ENCODE results near the gene CCNB2.
"Not testable (repeated sequence)": the region's sequence is repeated elsewhere in the genome, so short reads cannot be mapped to it uniquely, and the experiment has no call there.

CCNB2 gene

GRCh38 chr15:59104912-59105732 is at the start of gene CCNB2:
Gene CCNB2 (plus strand): TSS chr15:59105146. CDS start chr15:59105269, 123 bp downstream.
- DNase-seq (ENCODE audit: low read depth, low spot score) = peak; percentile 68

DNA sequence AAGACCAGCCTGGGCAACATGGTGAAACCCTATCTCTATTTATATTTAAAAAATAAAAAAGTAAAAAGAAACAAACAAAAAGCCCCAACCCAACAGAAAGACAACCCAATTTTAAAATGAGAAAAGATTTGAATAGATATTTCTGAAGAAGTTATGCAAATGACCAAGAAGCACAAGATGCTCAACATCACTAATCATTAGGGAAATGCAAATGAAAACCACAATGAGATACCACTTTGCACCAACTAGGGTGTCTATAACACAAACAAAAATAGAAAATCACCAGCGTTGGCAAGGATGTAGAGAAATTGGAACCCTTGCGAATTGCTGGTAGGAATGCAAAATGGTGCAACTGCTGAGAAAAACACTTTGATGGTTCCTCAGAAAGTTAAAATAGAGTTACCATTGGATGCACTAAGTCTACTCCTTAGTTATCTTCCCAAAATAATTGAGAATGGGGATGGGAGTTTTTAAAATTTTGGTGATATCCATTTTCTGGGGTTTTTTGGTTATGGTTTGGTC is 45.8 kb upstream of the CCNB2 start:
- DNase-seq (ENCODE audit: low read depth, low spot score) = no peak

DNA sequence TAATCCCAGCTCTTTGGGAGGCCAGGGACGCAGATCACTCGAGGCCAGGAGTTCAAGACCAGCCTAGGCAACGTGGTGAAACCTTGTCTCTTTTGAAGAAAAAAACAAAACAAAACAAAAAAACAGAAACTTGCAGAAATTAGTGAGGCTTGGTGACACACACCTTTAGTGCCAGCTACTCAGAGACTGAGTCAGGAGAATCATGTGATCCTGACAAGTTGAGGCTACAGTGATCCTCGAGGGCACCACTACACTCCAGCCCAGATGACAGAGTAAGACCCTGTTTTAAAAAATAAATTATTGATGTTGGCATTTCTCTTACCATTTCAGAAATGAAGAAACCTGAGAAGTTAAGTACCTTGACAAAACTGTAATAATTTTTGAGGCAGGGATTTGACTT is 44.6 kb upstream of the CCNB2 start:
- DNase-seq (ENCODE audit: low read depth, low spot score) = no peak

GRCh38 chr15:59063042-59063441 is 41.9 kb upstream of the CCNB2 start:
- no peak for DNase-seq (ENCODE audit: low read depth, low spot score)

DNA sequence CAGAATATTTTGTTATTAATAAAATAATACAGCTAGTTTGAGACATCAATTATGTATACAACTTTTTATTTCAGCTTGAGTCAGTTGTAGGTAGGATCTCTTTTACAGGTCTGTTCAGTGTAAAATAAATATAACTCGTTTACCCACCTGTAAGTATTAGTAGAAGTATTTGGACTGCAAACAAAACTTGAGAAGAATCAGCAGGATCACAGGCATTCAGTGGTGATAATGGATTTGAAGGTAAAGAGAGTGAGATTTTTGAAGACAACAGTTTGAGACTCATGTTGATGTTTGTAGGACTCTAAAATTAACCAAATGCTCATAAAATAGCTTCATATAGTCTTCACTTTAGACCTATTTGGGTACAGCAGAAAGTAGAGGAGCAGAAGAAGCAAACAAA is 35.5 kb upstream of the CCNB2 start:
- DNase-seq (ENCODE audit: low read depth, low spot score) = no peak

DNA sequence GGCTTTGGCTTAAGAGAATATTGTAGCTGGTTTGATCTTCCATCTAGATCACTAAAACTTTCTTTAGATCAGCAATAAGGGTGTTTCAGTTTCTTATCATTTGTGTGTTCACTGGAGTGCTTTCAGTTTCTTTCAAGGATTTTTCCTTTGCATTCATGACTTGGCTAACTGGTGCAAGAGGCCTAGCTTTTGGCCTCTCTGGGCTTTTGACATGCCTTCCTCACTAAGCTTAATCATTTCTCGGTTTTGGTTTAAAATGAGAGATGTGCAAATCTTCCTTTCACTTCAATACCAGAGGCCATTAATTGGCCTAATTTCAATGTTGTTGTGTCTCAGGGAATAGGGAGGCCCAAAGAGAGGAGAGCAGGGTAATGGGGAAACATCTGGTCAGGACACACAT is 30.3 kb upstream of the CCNB2 start:
- no peak for DNase-seq (ENCODE audit: low read depth, low spot score)

- DNase-seq (ENCODE audit: low read depth, low spot score) = no peak
These were observed 17.2 kb upstream of the CCNB2 start for GRCh38 chr15:59087731-59088130.

GRCh38 chr15:59094077-59094476 is 10.9 kb upstream of the CCNB2 start:
- DNase-seq (ENCODE audit: low read depth, low spot score) = no peak

GRCh38 chr15:59096429-59096828 is 8.5 kb upstream of the CCNB2 start:
- DNase-seq (ENCODE audit: low read depth, low spot score) = no peak

DNA sequence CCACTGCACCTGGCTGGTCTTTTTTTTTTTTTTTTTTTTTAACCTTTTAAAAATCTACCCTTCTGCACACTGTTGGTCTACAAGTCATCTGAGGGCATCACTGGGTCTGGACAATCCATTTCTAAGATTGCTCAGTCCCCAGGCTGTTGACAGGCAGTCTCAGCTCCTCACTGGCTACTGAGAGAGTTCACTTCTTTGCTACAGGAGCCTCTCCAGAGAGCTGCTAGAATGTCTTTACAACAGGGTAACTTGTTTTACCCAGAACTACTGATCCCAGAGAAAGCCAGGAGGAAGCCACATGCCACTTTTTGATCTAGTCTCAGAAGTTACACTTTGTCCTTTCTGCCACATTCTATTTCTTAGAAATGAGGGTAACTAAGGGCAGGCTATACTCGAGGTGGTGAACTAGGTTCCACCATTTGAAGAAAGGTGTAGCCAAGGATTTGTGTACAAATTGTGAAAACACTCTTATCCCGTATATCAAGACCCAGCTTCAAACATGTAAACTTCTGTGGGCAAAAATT is 5.7 kb upstream of the CCNB2 start:
- DNase-seq (ENCODE audit: low read depth, low spot score) = no peak

GRCh38 chr15:59104602-59104911 is 389 bp upstream of the CCNB2 start:
- DNase-seq (ENCODE audit: low read depth, low spot score) = no peak

DNA sequence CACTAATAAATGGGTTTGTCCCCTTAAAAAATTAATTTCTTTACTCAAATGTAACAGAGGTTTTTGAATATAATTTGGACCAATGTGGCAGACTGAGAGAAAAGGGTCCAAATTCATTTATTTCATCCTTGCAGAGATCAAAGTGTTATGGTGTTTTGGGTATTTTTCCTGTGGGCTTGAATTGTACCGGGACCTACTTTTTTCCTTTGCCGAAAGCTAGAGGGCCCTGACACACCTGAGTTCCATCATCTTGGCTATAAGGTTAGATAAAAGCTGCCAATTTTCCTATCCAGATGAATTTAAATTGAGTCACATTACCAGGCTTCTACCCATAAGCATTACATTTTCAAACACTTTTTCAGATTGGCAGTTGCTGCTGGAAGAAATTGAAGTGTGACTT is 908 bp downstream of the CCNB2 start:
- DNase-seq (ENCODE audit: low read depth, low spot score) = no peak

DNA sequence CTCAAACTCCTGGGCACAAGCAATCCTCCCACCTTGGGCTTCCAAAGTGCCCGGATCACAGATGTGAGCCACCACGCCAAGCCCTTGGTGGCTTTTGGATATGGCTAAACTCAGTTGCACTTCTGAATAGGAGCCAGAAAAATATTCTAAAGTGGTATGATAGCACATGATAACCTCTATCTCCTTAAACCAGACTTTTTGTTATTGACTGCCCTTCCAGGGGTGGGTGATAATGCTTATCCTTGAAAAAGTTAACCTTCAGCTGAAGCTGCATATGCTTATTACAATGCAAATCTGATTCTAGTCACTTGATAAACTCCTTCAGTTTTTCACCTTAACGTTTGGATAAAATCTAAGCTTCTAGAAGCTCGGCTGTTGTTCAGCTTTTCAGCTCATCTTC is 6.3 kb downstream of the CCNB2 start:
- DNase-seq (ENCODE audit: low read depth, low spot score) = no peak

DNA sequence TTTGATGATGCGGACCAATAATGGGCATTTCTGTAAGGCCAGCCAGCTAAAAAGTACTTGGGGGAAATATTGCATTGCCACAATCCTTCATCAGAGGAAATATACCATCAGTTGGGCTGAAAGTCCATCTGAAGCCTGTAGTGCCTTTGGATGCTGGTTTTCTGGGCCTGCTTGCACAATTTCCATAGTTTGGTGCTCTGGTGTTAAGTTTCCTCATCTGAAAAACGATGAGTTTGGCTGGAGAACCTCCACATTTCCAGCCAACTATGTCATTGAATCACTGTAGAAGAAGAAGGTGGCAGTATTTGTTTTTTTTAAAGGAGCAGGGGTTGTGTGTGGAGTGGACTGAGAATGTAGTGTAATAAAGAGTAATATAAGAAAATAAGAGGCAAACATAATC is 10.1 kb downstream of the CCNB2 start:
- DNase-seq (ENCODE audit: low read depth, low spot score) = no peak

- DNase-seq (ENCODE audit: low read depth, low spot score) = no peak
These were observed 11.2 kb downstream of the CCNB2 start for GRCh38 chr15:59116141-59116540.

- DNase-seq (ENCODE audit: low read depth, low spot score) = no peak
These were observed 11.8 kb downstream of the CCNB2 start for GRCh38 chr15:59116771-59117170.

DNA sequence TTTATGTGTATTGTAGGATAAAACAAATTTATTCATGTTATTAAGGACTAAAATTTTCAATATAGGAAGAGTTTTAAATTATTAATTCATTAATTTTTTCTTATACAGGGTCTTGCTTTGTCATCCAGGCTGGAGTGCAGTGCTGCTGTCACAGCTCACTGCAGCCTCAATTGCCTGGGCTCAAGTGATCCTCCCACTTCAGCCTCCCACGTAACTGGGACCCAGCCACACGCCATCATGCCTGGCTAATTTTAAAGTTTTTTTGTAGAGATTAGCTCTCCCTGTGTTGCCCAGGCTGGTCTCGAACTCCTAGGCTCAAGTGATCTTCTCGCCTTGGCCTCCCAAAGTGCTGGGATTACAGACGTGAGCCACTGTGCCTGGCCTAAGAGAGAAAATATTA is 14.7 kb downstream of the CCNB2 start:
- no peak for DNase-seq (ENCODE audit: low read depth, low spot score)

- DNase-seq (ENCODE audit: low read depth, low spot score) = no peak
These were observed 16.0 kb downstream of the CCNB2 start for GRCh38 chr15:59120937-59121336.

DNA sequence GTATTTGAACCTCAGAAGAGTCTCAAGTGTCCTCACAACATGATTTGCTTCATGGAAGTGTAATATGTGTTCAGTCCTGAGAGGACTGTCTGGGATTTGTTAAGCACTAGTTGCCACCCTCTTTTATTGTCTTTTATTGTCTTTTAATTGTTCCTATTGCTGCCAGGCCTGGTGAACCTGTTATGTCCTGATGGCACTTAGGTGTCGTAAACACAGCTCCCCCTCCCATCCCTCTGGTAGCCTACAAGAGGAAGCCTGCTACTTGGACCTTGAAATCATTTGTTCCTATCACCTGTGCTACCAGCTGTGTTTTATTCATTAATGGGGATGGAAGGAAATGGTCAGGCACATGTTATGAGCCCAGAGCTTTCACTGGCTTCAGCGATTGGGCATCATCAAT is 19.3 kb downstream of the CCNB2 start:
- no peak for DNase-seq (ENCODE audit: low read depth, low spot score)

- not testable (repeated sequence) for DNase-seq (ENCODE audit: low read depth, low spot score)
These were observed 20.7 kb downstream of the CCNB2 start for GRCh38 chr15:59125683-59126082.

DNA sequence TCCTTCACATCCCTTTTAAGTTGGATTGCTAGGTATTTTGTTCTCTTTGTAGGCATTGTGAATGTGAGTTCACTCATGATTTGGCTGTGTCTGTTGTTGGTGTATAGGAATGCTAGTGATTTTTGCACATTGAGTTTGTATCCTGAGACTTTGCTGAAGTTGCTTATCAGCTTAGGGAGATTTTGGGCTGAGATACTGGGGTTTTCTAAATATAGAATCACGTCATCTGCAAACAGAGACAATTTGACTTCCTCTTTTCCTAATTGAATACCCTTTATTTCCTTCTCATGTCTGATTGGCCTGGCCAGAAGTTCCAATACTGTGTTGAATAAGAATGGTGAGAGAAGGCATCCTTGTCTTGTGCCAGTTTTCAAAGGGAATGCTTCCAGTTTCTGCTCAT is 22.3 kb downstream of the CCNB2 start:
- DNase-seq (ENCODE audit: low read depth, low spot score) = not testable (repeated sequence)

GRCh38 chr15:59131456-59131855 is 26.5 kb downstream of the CCNB2 start:
- DNase-seq (ENCODE audit: low read depth, low spot score) = no peak

DNA sequence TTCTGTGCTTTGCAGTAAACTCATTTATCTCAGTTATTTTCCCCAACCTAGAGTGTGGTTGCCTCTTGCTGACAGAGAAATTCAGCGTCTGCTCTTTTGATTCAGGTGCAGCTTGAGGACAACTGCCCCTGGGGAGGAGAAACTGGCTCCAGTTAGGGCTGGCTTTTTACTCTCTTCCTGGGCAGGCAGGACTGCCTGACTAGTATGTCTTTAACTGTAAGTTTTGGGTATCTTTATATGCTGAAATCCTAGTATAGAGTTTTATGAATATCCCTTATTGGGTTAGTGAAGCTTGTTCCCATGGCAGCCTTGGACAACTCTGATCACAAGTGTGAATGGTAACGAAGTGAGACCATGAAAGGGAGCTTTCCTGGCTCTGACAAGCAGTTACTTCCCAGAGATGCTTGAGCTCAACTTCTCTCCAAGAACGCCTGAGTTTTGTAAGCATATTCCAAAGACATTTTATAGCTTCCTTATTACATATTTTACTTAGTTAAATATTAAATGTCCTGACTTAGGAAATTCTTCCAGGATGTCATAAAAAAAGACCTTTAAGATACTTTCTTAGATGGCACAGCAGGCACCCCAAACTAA is 27.1 kb downstream of the CCNB2 start:
- no peak for DNase-seq (ENCODE audit: low read depth, low spot score)
